ENCODE measurements around the gene U2AF2. TPM values are rescaled to one million over a fixed set of nuclear protein-coding genes. Genes with fewer than 3 reads are reported as not detected.
"Not testable (repeated sequence)": the region's sequence is repeated elsewhere in the genome, so short reads cannot be mapped to it uniquely, and the experiment has no call there.

U2AF2 gene
- total and polyA plus RNA-seq, 12 donors, result 58.9 to 243 (median 117) TPM

DNA sequence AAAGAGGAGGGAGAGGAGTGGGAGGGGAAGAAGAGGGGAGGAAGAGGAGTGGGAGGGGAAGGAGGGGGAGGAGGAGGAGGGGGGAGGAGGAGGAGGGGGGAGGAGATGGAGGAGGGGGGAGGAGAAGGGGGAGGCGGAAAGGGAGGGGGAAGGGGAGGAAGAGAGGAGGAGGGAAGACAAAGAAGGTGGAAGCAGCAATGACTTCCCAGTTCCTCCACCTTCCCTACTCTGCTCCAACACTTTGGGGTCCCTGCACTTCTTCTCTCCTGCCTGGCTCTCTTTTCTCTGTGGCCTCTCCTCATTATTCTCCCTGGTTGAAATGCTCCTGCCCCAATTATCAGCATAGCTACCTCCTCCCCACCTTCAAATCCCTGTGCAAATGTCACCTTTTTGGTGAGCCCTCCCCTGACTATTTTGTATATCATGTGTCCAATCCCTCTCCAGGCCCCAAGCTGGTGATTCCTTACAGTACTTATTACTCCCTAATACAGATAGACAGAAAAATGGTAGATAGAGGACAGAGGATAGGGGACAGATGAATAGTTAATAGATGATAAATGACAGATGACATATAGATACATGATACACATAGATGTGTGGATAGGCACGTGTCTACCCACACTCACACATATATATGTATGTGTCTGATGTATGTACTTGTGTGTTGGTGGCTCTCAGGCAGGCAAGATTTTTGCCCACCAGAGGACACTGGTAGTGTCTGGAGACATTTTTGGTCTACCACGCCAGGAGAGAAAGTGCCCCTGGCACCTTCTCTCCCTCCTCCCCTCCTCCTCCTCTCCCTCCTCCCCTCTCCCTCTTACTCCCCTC, 58.2 kb downstream of the U2AF2 start:
- Histone ChIP-seq H3K27me3 (peaks cover 5% of the 10 kb centered on the region), H3K27ac (no peak overlapping the region), H3K4me1 (replicated peaks in 1 of 2) (no peaks in the 10 kb centered on the region), H3K36me3 (replicated peaks in 1 of 2) (no peaks in the 10 kb centered on the region), H3K4me3 (no peak overlapping the region), H3K9me3 (replicated peaks in 1 of 3) (no peaks in the 10 kb centered on the region)
- 52 to 82% (median 71%) methylated on average over 2 of the region's 3 CpGs for WGBS, 4 donors
- TF ChIP-seq, protein P1, sequence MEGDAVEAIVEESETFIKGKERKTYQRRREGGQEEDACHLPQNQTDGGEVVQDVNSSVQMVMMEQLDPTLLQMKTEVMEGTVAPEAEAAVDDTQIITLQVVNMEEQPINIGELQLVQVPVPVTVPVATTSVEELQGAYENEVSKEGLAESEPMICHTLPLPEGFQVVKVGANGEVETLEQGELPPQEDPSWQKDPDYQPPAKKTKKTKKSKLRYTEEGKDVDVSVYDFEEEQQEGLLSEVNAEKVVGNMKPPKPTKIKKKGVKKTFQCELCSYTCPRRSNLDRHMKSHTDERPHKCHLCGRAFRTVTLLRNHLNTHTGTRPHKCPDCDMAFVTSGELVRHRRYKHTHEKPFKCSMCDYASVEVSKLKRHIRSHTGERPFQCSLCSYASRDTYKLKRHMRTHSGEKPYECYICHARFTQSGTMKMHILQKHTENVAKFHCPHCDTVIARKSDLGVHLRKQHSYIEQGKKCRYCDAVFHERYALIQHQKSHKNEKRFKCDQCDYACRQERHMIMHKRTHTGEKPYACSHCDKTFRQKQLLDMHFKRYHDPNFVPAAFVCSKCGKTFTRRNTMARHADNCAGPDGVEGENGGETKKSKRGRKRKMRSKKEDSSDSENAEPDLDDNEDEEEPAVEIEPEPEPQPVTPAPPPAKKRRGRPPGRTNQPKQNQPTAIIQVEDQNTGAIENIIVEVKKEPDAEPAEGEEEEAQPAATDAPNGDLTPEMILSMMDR (IDR thresholded peaks at IDR 0.05), result no peak
- TF ChIP-seq POLR2A (IDR thresholded peaks at IDR 0.05), result no peak
- DNase-seq, result no peak
- intact Hi-C loops (cut with DNase I), result no loop called here

DNA sequence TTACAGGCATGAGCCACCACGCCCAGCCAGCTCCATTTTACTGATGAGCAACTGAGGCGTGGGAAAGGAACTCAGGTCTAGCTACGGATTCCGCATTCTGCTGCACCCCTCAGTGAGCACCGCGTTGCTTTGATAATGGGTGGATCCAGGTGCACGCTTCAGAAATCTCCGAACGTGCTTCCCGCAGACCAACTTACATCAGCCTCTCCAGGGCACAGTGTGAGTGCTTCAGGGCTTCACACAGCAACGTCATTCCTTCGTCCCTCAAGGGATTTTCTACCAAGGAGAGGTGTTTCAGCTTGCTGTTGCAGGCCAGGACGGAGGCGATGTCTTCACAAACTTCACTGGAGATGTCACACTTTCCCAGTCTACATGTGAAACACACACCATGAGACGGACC, 61.7 kb downstream of the U2AF2 start:
- H3K4me3 ChIP-seq, result no peak overlapping the region
- H3K9me3 ChIP-seq (replicated peaks in 1 of 3), result no peaks in the 10 kb centered on the region
- no peak for DNase-seq
- H3K27me3 ChIP-seq, result peaks cover 15% of the 10 kb centered on the region
- intact Hi-C loops (cut with DNase I), result no loop called here
- no peaks in the 10 kb centered on the region for H3K4me1 ChIP-seq (replicated peaks in 1 of 2)
- H3K36me3 ChIP-seq (replicated peaks in 1 of 2), result no peaks in the 10 kb centered on the region
- no peak for TF ChIP-seq POLR2A (IDR thresholded peaks at IDR 0.05)
- TF ChIP-seq, protein P1 (IDR thresholded peaks at IDR 0.05), result no peak
- H3K27ac ChIP-seq, result no peak overlapping the region
- WGBS, 4 donors, result 78 to 91% (median 83%) methylated on average over 6 to 15 of the region's 15 CpGs

DNA sequence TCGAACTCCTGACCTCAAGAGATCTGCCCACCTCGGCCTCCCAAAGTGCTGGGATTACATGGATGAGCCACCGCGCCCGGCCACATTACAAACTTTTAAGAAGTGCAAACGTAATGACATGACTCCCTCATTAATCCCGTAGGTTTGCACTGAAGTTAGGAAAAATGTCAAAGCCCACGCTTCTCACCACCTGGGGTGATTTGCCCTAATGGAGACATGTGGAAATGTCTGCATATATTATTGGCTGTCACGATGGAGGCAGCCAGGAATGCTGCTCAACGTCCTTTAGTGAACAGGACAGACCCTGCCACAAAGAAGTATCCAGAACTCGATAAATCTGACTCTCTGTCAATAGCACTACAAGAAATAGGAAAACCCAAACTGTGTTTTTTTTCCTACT, 62.4 kb downstream of the U2AF2 start:
- H3K4me3 ChIP-seq, result no peak overlapping the region
- H3K27ac ChIP-seq, result no peak overlapping the region
- no peaks in the 10 kb centered on the region for H3K36me3 ChIP-seq (replicated peaks in 1 of 2)
- peaks cover 15% of the 10 kb centered on the region for H3K27me3 ChIP-seq
- H3K4me1 ChIP-seq (replicated peaks in 1 of 2), result no peaks in the 10 kb centered on the region
- intact Hi-C loops (cut with DNase I), result no loop called here
- no peaks in the 10 kb centered on the region for H3K9me3 ChIP-seq (replicated peaks in 1 of 3)
- WGBS, 4 donors, result 67 to 73% (median 70%) methylated on average over 11 of the region's 11 CpGs
- TF ChIP-seq, protein P1 (IDR thresholded peaks at IDR 0.05), result no peak
- TF ChIP-seq POLR2A (IDR thresholded peaks at IDR 0.05), result no peak
- no peak for DNase-seq

DNA sequence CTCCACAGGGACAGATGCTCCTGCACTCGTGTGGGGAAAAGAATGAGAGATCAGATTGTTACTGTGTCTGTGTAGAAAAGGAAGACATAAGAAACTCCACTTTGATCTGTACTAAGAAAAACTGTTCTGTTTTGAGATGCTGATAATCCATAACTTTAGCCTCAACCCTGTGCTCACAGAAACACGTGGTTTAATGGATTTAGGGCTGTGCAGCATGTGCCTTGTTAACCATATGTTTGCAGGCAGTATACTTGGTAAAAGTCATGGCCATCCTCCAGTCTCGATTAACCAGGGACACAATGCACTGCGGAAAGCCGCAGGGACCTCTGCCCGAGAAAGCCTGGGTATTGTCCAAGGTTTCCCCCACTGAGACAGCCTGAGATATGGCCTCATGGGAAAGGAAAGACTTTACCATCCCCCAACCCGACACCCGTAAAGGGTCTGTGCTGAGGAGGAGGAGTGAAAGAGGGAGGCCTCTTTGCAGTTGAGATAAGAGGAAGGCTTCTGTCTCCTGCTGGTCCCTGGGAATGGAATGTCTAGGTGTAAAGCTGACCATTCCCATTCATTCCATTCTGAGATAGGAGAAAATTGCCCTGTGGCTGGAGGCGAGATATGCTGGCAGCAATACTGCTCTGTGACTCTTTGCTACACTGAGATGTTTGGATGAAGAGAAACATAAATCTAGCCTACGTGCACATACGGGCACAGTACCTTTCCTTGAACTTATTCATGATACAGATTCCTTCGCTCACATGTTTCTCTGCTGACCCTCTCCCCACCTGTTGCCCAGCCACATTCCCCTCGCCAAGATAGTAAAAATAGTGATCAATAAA, 63.3 kb downstream of the U2AF2 start:
- H3K36me3 ChIP-seq (replicated peaks in 1 of 2); H3K27ac ChIP-seq; intact Hi-C loops (cut with DNase I); H3K4me1 ChIP-seq (replicated peaks in 1 of 2); H3K9me3 ChIP-seq (replicated peaks in 1 of 3); H3K4me3 ChIP-seq; DNase-seq: not testable (repeated sequence)
- WGBS, 4 donors, result 32 to 63% (median 34%) methylated on average over 11 to 13 of the region's 13 CpGs
- H3K27me3 ChIP-seq, result peaks cover 15% of the 10 kb centered on the region
